ENCODE results near the gene MANEA. TPM values are rescaled to one million over a fixed set of nuclear protein-coding genes. Genes with fewer than 3 reads are reported as not detected.

The MANEA gene
- total and polyA plus RNA-seq, 2 of the 8 experiments (the other 6 are each of a cell fraction or from before 2014, with no cell fraction given) = 2.8 to 10.4 TPM

- Histone ChIP-seq H4K8ac (ENCODE audit: extremely low read depth, insufficient read depth, low read length) (no peak overlapping the region), H3K4me1 (replicated peaks in 1 of 4; ENCODE audit: control insufficient read depth in 3 of 4, insufficient read depth in 4 of 4, low read length in 3 of 4) (no peaks in the 10 kb centered on the region), H3K23me2 (ENCODE audit: low read depth, low read length) (no peaks in the 10 kb centered on the region), H4K20me1 (replicated peaks in 1 of 2; ENCODE audit: control insufficient read depth in 1 of 2, insufficient read depth in 2 of 2, low read length in 2 of 2) (no peaks in the 10 kb centered on the region), H2BK20ac (ENCODE audit: low read length) (no peak overlapping the region), H3K9me3 (ENCODE audit: insufficient read depth in 2 of 2, low read depth in 1 of 2, low read length in 1 of 2) (peaks cover 0 to 3% of the 10 kb centered on the region in 2 experiments; a peak in 1 of 4 replicates), H2BK12ac (ENCODE audit: low read depth, low read length) (no peak overlapping the region), H3K27me3 (replicated peaks in 1 of 4; ENCODE audit: control insufficient read depth in 3 of 4, extremely low read depth in 1 of 4, insufficient read depth in 3 of 4, low read length in 3 of 4) (no peaks in the 10 kb centered on the region), H3K14ac (ENCODE audit: insufficient read length) (no peak overlapping the region), H3K27ac (ENCODE audit: low read depth, low read length) (no peak overlapping the region), H2BK120ac (replicated peaks; ENCODE audit: low read depth, low read length) (no peak overlapping the region), H3K56ac (replicated peaks; ENCODE audit: insufficient read length, low read depth, low read length) (no peak overlapping the region), H3K36me3 (ENCODE audit: control insufficient read depth in 2 of 4, insufficient read depth in 4 of 4, low read length in 3 of 4) (no peaks in the 10 kb centered on the region; a peak in 1 of 8 replicates), H3K23ac (ENCODE audit: insufficient read length) (no peak overlapping the region), H2BK5ac (ENCODE audit: low read depth, low read length) (no peak overlapping the region), H3K18ac (ENCODE audit: extremely low read depth, low read length) (no peak overlapping the region), H3K4me3 (ENCODE audit: extremely low read depth in 1 of 4, insufficient read depth in 2 of 4, low read depth in 3 of 4, low read length in 4 of 4) (no peak overlapping the region), H4K91ac (replicated peaks; ENCODE audit: insufficient read length, low read length) (no peak overlapping the region), H2AFZ (ENCODE audit: low read length) (no peak overlapping the region), H3K4ac (replicated peaks; ENCODE audit: insufficient read length, low read depth, low read length) (no peak overlapping the region), H3K4me2 (ENCODE audit: insufficient read depth in 1 of 2, low read depth in 2 of 2, low read length in 2 of 2) (no peak overlapping the region), H3K79me2 (ENCODE audit: control insufficient read depth in 1 of 2, insufficient read depth in 2 of 2, low read length in 2 of 2) (no peaks in the 10 kb centered on the region), H4K5ac (ENCODE audit: insufficient read length, low read depth, low read length) (no peak overlapping the region), H2AK5ac (ENCODE audit: low read depth, low read length) (no peak overlapping the region), H3K79me1 (ENCODE audit: low read depth, low read length) (no peaks in the 10 kb centered on the region), H2BK15ac (ENCODE audit: low read length) (no peak overlapping the region), H3K9ac (replicated peaks in 1 of 4; ENCODE audit: extremely low read depth in 1 of 4, low read depth in 3 of 4, low read length in 3 of 4) (no peak overlapping the region)
- WGBS, 2 experiments (ENCODE audit: extremely low coverage in 1 of 2, insufficient coverage in 1 of 2, insufficient read length in 1 of 2, insufficient replicate concordance in 2 of 2, low coverage in 1 of 2, low lambda C conversion rate in 2 of 2, missing lambda C conversion rate in 1 of 2) = 97% methylated on average over 2 of the region's 2 CpGs; no CpG with 5 or more reads in 1 of the 2 experiments
- DNase-seq (ENCODE audit: low read depth in 1 of 2, low spot score in 2 of 2) (no peak), FAIRE-seq (no peak)
- POLR2A ChIA-PET (ENCODE audit: partially characterized antibody) = no interaction called here
- no peak for TF ChIP-seq CEBPB (IDR thresholded peaks at IDR 0.05; ENCODE audit: low read depth, low read length)
- CTCF ChIA-PET (ENCODE audit: partially characterized antibody) = no interaction called here
Observed at GRCh38 chr6:95629551-95629950, 52.2 kb downstream of the MANEA start.
